Globus pallidus (tissue), 1 donor: ENCODE results near the gene FZR1.
A peak's percentile ranks its signal among the peaks of the same experiment; 100 is the strongest.

Source experiments
- DNase-seq: peaks from one replicate; pipeline ENCODE4 v3.0.0-alpha.2; 2015; ENCODE audit warnings: low spot score

FZR1 gene

GRCh38 chr19:3505598-3506383, at the start of gene FZR1:
FZR1 (plus strand) TSS chr19:3506311; CDS start chr19:3522990, 16,679 bp downstream.
- peak; percentile 98 for DNase-seq

GRCh38 chr19:3456925-3457527, 49.1 kb upstream of the FZR1 start:
- no peak for DNase-seq

GRCh38 chr19:3457528-3458228, 48.4 kb upstream of the FZR1 start:
- DNase-seq, result no peak

GRCh38 chr19:3458229-3459088, 47.7 kb upstream of the FZR1 start:
- DNase-seq, result no peak

- peak; percentile 79 for DNase-seq
These were observed 46.8 kb upstream of the FZR1 start for GRCh38 chr19:3459089-3459881.

- no peak for DNase-seq
These were observed 46.0 kb upstream of the FZR1 start for GRCh38 chr19:3459965-3460582.

GRCh38 chr19:3462991-3463713, 43.0 kb upstream of the FZR1 start:
- DNase-seq, result no peak

- no peak for DNase-seq
These were observed 42.2 kb upstream of the FZR1 start for GRCh38 chr19:3463714-3464586.

- DNase-seq, result no peak
These were observed 41.4 kb upstream of the FZR1 start for GRCh38 chr19:3464587-3465235.

GRCh38 chr19:3465552-3465951, 40.6 kb upstream of the FZR1 start:
- DNase-seq, result no peak

GRCh38 chr19:3466635-3467034, 39.5 kb upstream of the FZR1 start:
- peak; percentile 58 for DNase-seq

GRCh38 chr19:3467437-3468198, 38.5 kb upstream of the FZR1 start:
- no peak for DNase-seq

GRCh38 chr19:3468211-3468610, 37.9 kb upstream of the FZR1 start:
- DNase-seq, result no peak

- DNase-seq, result no peak
These were observed 36.2 kb upstream of the FZR1 start for GRCh38 chr19:3469638-3470499.

GRCh38 chr19:3470500-3471128, 35.5 kb upstream of the FZR1 start:
- DNase-seq, result no peak

- no peak for DNase-seq
These were observed 34.0 kb upstream of the FZR1 start for GRCh38 chr19:3471954-3472655.
